ENCODE data around the gene CNTNAP2. TPM values are rescaled to one million over a fixed set of nuclear protein-coding genes. Genes with fewer than 3 reads are reported as not detected.

The CNTNAP2 gene
- total RNA-seq, 1 donor from 2014 or later: 2.0 TPM

DNA sequence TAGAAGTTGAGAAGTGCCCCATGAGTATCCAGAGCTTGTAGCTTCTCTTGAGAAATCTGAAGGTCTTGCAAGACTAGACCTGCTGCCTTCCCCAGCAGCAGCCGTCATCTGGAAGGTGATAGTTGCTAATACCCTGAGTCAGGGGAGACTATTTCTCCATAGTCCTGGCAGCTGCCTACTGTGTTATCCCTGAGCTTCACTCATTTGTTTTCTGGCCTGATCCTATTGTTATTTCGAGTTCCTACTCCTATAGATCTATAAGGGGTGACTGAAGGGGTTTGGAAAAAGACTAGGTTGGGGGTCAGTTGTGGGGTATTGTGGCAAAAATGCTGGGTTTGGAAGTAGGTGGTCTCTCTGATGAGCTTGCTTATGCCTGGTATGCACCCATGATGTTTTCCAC is 297.8 kb downstream of the CNTNAP2 start:
- DNase-seq (ENCODE audit: low spot score) (no peak), ATAC-seq (no peak)

DNA sequence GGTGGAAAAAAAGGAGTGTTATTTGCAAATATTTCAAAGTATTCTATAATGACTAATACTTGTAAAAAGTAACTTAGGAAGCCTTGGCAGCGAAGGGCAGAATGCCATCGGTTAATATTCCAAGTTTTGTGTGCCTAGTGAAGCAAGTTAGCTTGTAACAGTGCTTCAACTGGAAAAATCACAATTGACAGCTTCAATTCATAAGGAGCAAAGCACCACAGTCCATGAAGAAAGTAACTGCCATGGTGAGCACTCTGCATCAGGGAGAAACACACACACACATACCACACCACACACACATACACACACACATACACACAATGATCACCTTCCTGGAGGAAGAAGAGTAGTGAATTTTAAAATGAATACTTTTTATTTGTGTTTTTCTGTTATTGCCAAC is 298.3 kb downstream of the CNTNAP2 start:
- no peak for ATAC-seq
- DNase-seq (ENCODE audit: low spot score): no peak

DNA sequence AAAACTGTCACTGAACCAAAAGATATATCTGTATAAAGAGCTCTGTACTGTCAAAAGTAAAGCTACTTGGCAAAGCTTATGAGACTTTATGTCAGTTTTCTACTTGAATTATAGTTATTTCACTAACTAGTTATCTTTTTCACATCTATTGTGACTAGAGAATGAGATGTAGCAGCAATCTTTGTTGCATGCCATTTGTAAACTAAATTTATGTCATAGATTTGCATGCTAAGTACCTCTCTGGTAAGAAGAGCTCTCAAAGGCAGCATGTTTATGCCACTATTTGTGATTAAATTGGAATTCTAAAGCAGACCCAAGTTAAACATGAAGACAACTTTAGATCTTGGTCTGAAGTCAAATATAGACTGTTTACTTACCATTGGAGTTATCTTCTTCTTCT is 300.6 kb downstream of the CNTNAP2 start:
- DNase-seq (ENCODE audit: low spot score) (no peak), ATAC-seq (no peak)

DNA sequence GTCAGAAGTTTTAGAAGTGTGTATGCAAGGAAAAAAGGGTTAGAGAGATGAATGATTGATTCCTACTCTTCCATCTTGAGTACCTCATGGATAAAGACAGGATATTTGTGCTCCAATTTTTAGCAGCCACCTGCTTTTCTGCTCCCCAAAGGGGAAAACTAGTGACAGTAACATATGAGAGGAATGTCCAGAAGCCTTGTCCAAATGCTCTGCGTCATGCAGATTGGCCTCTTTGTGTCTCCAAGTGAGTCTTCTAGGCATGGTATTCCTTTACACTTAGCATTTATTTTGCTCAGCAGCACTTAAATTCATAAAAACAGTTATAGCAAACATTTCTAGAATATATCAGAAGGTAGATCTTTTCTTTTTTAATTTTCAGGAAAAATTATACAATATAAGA is 306.8 kb downstream of the CNTNAP2 start:
- ATAC-seq: no peak
- no peak for DNase-seq (ENCODE audit: low spot score)

DNA sequence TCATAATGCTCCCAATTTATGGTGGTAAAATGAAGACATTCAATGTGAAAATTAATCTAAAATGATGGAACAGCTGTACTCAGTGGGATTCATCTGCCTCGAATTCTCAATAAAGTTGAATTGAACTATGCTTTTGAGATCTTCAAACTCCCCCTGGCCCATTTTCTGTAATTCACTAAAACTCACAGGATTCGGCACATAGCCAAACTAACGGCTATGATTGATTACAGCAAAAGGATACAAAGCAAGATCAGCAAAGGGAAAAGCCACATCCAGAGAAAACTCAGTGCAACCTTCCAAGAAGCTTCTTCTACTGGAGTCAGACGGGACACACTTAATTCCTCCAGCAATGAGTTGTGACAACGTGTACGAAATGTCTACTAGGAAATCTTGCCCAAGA is 307.5 kb downstream of the CNTNAP2 start:
- ATAC-seq (no peak), DNase-seq (ENCODE audit: low spot score) (no peak)

DNA sequence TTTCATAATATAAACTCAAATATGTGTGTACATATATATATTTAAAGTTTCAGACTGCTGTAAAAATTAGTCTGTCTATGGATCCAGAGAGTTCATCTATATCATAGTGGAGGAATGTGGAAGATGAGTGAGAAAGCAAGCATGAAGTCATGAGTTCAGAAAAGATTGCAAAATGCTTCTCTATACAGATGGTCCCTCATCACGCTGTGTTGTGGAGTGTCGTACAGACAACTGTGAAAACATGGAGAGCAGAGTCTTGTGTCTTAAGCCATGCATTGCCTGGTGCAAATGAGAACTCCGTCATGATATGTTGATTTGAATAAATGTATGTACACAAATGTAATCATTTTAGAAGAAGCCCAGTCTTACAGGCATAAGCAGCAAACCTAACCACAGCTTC is 316.9 kb downstream of the CNTNAP2 start:
- ATAC-seq (no peak), DNase-seq (ENCODE audit: low spot score) (no peak)

DNA sequence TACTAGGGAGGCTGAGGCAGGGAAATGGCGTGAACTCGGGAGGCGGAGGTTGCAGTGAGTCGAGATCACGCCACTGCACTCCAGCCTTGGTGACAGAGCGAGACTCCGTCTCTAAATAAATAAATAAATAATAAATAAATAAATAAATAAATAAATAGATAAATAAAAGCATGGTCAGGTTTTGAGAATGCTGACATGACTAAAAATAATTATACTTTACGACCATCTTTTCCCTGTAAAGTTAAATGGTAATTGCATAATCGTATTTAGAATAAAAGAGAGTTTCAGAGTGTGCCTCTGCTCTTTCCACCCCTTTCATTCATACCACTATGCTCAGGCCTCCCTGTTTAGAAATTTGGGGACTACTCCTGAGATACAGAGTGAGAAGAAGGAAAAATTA is 326.5 kb downstream of the CNTNAP2 start:
- ATAC-seq (no peak), DNase-seq (ENCODE audit: low spot score) (no peak)

DNA sequence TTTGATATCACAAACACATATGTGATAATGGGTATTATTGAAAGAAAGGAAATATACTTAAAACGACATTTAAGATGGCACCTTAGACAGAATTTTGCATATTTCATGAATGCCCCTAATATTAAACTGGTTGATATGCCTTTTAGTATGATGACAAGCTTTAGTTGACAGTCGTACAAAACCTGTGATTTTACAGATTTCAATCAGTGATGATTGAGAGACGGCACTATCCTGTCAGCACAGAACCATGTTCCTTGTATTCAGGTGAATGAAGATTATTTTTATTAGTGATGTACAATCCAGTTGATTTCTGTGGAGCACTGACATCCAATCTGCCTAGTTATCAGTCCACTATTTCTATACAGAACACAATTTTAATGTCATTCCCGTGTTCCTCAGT is 333.0 kb downstream of the CNTNAP2 start:
- DNase-seq (ENCODE audit: low spot score): no peak
- ATAC-seq: no peak

DNA sequence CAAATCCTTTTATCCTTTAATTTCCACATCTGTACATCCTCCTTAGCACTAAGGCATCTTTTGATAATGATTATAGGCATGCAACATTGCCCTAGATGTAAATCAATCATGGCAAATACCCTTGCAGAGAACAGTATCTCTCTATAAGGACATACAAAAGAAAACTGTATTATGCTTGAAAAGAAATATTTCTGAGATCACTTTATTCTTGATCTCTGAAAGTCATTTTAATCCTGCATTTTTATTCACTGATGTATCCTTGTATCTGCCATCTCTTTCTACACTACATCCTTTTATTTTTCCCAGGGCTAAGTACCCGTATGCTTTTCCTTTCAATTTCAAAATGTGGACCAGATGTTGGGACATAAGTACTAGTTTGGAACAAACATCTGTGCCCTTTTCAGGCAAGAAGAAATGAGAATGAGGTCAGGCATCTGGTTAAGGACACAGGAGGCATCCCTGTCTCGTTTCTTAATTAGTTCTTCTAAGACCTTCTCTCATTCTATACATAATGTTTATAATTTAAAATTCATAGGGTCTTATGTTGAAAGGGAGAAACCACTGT is 338.6 kb downstream of the CNTNAP2 start:
- DNase-seq (ENCODE audit: low spot score): no peak
- ATAC-seq: no peak

DNA sequence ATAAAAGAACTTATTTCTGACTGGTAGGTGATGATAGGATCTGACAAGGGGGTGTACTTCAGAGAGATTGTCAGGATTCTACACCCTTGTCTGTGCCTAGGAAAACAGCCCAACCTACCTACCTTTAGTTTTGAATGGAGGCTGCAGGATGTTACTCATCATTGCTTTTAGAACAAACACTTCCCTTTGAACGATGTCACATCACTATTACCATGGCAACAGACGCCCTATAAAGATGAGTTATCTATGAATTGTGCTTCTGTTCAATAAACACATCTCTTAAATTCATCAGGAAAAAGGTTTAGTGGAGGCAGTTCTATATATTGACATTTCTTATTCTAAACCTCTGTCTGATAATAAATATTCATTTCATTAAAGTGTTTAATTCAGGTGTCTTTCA is 362.4 kb downstream of the CNTNAP2 start:
- ATAC-seq: no peak

DNA sequence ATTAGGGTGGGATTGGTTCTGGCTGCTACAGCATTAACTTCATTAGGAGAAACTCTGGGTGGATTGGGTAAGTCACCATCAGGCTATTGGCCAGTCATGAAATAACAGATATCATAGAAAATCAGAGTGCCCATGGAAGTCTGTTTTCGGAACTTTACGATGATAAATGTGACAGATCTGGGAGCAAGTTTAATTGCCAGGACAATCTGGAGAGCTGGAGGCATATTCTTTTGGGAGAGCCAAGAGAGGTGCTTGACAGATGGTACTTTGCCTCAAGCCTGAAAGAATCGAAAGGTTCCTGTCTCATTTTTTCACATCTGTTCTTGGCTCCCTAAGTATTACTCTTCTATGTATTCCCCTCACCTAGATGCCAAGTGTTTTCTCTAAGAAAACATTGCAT is 369.9 kb downstream of the CNTNAP2 start:
- no peak for ATAC-seq

More for the DNA sequence above, 362.4 kb downstream of the CNTNAP2 start:
- DNase-seq (ENCODE audit: low spot score): no peak

DNA sequence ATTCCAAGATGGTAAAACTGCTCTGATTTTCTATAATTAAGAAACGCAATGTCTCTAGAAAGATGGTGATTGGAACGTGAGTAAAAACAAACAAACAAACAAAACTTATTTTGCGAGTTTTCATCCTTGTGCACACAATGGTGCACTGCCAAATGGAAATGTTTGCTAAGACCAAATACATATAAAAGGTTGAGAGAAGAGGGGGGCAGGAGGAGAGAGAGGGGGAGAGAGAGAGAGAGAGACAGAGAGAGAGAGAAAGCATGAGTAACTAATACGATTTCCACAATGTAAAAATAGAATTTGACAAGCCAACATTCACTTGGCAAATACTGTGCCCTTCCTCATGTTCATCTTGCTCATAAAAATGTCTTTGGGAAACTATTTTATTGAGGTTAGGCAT is 375.4 kb downstream of the CNTNAP2 start:
- DNase-seq (ENCODE audit: low spot score) (no peak), ATAC-seq (no peak)

More for the DNA sequence above, 369.9 kb downstream of the CNTNAP2 start:
- DNase-seq (ENCODE audit: low spot score): no peak

DNA sequence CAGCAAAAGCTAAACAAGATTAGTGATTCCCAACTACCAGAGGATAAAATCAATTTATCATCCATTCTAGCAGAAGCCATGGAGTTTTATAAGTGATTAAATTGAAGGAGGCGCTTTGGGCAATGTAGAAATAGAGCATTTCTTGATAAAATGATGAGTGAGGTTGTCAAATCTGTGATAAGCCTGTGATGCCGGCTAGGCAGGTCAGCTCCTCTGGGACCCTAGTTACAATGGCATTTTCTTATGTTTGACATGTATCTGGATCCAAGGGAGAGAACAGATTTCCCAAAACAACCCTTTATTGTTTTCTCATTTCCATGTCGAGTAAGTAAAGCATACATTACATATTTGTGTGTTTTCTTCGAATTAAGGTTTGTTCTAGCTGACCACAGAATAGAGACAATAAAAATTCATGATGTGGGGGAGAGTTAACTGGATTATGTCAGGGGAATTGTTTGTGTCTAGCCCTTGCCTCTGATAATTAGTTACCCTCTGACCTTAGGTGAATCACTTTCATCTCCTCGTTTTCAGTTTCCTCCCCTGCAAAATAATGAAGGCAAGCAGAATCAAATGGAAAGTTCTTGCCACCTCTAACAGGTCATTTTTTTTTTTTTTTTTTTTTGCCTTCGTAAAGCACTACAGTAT is 378.5 kb downstream of the CNTNAP2 start:
- ATAC-seq (no peak), DNase-seq (ENCODE audit: low spot score) (no peak)

DNA sequence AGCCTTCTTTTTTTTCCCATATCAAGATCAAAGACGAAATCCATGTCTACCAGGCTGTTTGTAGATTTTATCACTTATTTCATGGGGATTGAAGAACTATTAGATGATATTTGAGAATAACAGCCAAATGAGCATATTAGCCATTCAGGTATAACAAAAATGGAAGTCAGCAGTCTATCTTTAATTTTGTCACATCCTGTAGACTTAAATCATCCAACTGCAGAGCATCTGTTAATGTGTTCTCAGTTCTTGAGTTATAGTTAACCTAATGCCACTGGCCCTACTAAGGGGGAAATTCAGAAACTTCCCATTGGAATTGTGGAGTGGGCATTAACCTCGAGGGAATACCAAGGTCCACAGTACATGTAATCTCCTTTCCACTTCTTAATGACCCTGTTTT is 380.1 kb downstream of the CNTNAP2 start:
- ATAC-seq (no peak), DNase-seq (ENCODE audit: low spot score) (no peak)

DNA sequence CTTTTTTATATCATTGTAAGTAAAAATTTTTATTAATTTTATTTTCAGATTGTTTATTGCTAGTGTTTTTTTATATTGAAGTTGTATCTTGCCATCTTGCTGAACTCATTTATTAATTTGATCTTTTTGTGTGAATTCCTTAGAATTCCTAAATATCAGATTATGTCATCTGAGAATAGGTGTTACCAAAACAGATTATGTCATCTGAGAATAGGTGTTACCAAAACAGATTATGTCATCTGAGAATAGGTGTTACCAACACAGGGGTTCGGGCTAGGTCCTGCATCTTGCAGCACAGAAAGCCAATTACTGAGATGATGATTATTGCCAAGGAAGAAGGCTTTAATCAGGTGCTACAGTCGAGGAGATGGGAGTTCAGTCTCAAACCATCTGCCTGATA is 383.4 kb downstream of the CNTNAP2 start:
- ATAC-seq: no peak
- no peak for DNase-seq (ENCODE audit: low spot score)

DNA sequence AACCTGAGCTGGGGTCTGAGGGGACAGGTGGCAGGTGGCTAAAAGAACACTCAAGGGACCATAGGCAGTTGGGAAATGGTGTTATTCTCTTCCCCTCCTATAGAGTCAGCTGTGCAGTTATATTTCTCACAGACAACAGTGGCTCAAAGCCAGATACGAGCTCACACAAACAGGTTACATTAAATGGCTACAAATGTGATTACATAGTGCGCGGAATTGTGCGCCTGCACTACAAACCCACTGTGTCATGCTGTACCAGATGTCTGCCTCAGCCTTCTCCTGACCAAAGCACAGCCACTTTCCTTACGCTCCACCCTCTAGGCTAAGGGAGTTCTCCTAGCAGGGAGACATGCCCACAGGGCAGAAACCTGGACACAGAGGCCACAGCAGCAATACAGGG is 387.2 kb downstream of the CNTNAP2 start:
- ATAC-seq: no peak
- DNase-seq (ENCODE audit: low spot score): no peak

DNA sequence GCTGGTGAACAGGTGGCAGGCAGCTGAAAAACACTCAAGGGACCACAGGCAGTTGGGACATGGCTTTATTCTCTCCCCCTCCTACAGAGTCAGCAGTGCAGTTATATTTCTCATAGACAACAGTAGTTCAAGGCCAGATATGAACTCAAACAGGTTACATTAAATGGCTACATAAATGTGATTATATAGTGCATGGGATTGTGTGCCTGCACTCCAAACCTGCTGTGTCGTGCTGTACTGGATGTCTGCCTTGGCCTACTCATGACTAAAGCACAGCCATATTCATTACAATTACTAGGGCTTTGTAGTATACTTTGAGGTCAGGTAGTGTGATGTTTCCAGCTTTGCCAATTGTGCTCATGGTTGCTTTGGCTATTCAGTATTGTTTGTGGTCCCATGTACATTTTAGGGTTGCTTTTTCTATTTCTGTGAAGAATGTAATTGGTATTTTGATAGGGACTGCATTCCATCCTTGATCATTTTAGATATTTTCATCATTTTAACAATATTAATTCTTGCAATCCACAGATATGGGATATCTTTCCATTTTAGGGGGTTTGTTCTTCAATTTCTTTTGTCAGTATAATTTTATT is 393.6 kb downstream of the CNTNAP2 start:
- DNase-seq (ENCODE audit: low spot score): no peak
- ATAC-seq: no peak

DNA sequence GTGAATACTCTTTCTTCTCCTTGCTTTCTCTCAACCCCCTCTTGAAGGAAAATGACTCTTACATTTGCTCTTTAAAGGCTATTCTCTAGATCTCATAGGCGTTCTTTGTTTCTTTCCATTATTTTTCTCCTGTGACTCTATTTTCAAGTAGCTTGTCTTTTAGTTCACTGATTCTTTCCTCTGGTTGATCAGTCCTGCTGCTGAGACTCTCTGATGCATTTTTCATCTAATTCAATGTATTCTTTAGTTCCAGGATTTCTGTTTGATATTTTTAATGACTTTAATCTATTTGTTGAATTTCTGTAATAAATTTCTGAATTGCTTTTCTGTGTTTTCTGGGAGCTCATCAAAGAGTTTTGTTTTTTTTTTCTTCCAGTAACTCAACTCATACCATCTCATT is 397.7 kb downstream of the CNTNAP2 start:
- DNase-seq (ENCODE audit: low spot score): no peak
- ATAC-seq: no peak

DNA sequence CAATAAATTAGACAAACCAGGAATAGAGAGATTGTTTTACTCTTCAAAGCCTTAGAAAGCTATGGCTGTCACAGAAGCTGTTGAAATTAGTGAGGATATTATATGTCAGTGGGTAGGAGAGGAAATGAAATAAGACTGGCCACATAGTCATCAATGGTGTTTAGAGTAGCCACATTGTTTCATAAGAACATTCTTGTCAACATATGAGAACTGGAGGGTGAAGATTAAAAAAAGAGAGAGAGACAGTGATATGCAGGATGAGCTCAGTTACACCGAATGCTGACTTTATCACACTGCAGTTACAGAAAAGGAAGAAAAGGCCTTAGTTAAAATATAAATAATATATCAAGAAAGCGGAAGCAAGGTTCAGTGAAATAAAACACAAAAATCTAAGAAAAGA is 412.0 kb downstream of the CNTNAP2 start:
- no peak for ATAC-seq
- no peak for DNase-seq (ENCODE audit: low spot score)

DNA sequence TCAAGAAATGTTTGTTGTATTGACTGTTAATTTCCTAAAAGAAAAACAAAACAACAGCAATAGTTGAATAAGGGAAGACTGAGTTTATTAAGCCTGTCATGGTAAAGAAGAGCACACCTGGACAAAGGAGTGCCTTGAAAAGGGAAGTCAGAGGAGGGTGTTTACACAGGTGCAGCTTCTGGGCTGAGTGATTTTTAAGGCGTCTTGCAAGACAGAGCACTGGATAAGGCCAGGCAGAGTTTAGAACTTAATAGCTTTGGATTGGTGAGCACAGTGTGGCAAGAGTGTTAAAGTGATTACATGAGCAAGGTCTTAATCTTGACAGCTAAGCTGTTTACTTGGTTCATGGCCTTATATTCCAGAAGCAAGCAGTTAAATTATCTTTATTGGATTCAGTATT is 423.2 kb downstream of the CNTNAP2 start:
- ATAC-seq (no peak), DNase-seq (ENCODE audit: low spot score) (no peak)

DNA sequence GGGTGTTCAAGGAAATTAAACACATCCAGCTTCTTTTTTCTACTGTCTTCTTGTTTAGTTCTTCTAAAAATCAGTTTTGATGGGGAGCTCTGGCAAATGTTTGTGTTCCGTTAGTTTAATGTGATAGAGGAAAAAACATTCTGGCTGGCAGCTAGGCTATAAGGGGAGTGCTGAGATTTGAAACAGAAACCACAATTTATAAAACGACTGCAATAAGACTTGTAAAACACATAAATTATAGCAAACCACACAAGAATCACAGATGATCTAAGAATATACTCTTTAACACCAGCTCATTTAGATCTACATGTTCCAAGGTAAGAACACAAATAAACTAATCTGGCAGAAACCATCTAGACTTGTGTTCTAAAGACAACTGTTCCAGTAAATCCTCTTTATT is 425.5 kb downstream of the CNTNAP2 start:
- DNase-seq (ENCODE audit: low spot score) (no peak), ATAC-seq (no peak)

DNA sequence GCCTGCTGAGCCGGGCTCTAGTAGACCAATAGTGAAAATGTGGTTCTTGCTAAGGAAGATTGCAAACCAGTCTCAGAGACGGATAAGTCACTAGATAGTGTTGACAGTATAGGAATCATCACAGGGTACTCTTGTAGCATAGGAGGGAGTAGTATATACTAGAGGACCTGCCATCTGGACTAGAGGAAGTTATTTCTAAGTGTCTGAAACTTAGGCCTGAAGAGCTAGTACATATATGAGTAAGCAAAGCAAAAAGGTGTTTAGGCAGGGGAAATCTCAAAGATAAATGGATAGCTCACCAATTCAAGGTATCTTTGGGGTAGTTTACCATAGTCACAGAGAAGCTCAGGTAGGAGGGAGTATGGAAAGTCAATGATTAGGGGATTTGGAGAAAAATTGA is 428.1 kb downstream of the CNTNAP2 start:
- ATAC-seq: no peak
- no peak for DNase-seq (ENCODE audit: low spot score)

DNA sequence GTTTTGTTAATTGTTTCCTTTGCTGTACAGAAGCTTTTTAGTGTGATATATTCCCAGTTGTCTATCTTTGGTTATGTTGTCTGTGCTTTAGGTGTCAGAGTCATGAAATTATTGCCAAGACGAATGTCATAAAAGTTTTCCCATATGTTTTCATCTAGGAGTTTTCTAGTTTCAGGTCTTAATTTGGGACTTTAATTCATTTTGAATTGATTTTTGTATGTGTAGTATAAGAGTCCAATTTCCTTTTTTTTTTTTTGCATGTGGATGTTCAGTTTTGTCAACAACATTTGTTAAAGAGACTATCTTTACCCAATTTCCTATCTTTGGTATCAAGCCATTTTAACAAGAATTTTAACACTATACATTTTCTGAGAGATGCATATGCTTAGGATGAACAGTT is 432.2 kb downstream of the CNTNAP2 start:
- ATAC-seq: no peak
- DNase-seq (ENCODE audit: low spot score): no peak

Measured in left lobe of liver (tissue), 2 donors.